ENCODE measurements around the gene MYO1D.

- TF ChIP-seq CTCF (IDR thresholded peaks at IDR 0.05; ENCODE audit: extremely low read depth in 1 of 2, insufficient read depth in 1 of 2, low read depth in 1 of 2, low read length in 2 of 2) (no peak), EZH2 (IDR thresholded peaks at IDR 0.05; ENCODE audit: borderline replicate concordance, low read depth, low read length, severe bottlenecking) (no peak), MAX (IDR thresholded peaks at IDR 0.05; ENCODE audit: insufficient read depth, insufficient read length) (no peak), POLR2AphosphoS5 (IDR thresholded peaks at IDR 0.05; ENCODE audit: insufficient read depth, low read depth, low read length) (no peak)
Measured at GRCh38 chr17:32701871-32702270, 175.1 kb downstream of the MYO1D start.
